Cardiac septum (tissue), 1 donor: Measurements from ENCODE around the gene APOBEC3C. TPM values are rescaled to one million over a fixed set of nuclear protein-coding genes. Genes with fewer than 3 reads are reported as not detected.
"Not testable (repeated sequence)": the region's sequence is repeated elsewhere in the genome, so short reads cannot be mapped to it uniquely, and the experiment has no call there.

Experiments used
- DNase-seq: peaks from one replicate; pipeline ENCODE4 v3.0.0-alpha.2; 2020; ENCODE audit warnings: low spot score
- intact Hi-C: fragments of 100-400 bp; cut with DNase I; formaldehyde crosslinking; loops from one replicate; pipeline ENCODE4 v1.14.0; 2022
- total RNA-seq: library from RNA; stranded (reverse); fragmentation: NEBNext Ultra II Directional; extraction: Animal tissue kit (Norgen Biotek cat#: 25700); gene quantifications from one replicate; pipeline ENCODE4 v1.2.1, GENCODE V29; 2021
- donor health status: DM: no; HTN: no; CAD: no.

APOBEC3C gene
- total RNA-seq, 1 donor from 2014 or later: 22.1 TPM

DNA sequence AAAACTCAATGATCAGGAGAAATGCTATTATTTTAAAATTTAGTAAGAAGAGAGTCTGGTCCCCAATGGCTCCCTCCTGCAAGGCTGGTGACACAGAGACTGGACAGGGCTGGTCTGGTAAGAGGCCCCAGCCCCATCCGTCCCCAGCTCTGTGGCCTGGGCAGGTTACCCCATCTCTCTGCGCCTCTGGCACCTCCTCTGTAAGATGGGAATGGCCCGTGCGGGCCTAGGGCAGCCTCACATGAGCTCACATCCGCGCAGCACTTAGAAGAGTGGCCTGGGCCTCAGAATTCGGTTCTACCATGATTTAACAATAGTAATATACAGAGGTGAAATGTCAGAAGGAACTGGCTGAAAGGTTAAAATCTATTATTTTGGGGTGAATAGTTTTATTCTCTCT is 27.9 kb downstream of the APOBEC3C start:
- intact Hi-C loops: no loop called here
- DNase-seq: no peak

GRCh38 chr22:39043063-39043462 is 29.0 kb downstream of the APOBEC3C start:
- DNase-seq, intact Hi-C loops: not testable (repeated sequence)

- DNase-seq, intact Hi-C loops: not testable (repeated sequence)
Observed at GRCh38 chr22:39045136-39045535, 31.1 kb downstream of the APOBEC3C start.

DNA sequence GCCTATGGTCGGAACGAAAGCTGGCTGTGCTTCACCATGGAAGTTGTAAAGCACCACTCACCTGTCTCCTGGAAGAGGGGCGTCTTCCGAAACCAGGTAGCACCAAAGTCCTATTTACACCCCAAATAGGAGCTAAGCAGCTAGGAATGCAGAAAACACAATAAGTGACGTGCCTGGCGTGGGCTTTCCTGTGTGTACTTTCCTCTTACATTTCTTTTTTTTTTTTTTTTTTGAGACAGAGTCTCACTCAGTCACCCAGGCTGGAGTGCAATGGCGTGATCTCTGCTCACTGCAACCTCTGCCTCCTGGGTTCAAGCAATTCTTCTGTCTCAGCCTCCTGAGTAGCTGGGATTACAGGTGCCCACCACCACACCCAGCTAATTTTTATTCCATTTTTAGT is 35.4 kb downstream of the APOBEC3C start:
- DNase-seq, intact Hi-C loops: not testable (repeated sequence)

- intact Hi-C loops, DNase-seq: not testable (repeated sequence)
Observed at GRCh38 chr22:39051844-39052495, 37.9 kb downstream of the APOBEC3C start.

DNA sequence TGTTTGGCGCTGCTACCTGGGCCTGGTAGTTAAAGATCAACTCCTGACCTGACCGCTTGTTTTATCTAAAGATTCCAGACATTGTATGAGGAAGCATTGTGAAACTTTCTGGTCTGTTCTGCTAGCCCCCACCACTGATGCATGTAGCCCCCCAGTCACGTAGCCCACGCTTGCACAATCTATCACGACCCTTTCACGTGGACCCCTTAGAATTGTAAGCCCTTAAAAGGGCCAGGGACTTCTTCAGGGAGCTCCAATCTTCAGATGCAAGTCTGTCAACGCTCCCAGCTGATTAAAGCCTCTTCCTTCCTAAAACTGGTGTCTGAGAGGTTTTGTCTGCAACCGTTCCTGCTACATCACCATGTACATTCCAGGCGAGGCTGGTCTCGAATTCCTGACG is 41.6 kb downstream of the APOBEC3C start:
- intact Hi-C loops: no loop called here
- DNase-seq: no peak

GRCh38 chr22:39061290-39061689 is 47.2 kb downstream of the APOBEC3C start:
- DNase-seq, intact Hi-C loops: not testable (repeated sequence)

DNA sequence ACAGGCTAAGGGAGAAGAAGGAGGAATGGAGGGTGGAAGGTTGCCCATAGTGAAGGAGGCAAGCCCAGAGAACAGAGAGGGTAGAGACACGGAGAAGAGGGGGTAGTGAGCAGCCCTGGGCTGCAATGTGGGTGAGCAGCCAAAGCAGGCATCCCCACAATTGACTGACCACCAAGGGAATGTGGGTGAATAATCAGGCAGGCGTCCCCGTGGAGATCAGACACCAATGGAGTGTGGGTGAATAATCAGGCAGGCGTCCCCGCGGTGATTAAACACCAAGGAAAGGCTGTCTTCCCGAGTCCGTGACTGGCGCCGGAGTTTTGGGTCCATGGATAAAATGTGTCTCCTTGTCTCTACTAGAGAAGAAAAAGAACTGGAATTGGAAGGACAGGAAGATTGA is 47.9 kb downstream of the APOBEC3C start:
- DNase-seq, intact Hi-C loops: not testable (repeated sequence)

GRCh38 chr22:39063904-39064303 is 49.8 kb downstream of the APOBEC3C start:
- DNase-seq, intact Hi-C loops: not testable (repeated sequence)

DNA sequence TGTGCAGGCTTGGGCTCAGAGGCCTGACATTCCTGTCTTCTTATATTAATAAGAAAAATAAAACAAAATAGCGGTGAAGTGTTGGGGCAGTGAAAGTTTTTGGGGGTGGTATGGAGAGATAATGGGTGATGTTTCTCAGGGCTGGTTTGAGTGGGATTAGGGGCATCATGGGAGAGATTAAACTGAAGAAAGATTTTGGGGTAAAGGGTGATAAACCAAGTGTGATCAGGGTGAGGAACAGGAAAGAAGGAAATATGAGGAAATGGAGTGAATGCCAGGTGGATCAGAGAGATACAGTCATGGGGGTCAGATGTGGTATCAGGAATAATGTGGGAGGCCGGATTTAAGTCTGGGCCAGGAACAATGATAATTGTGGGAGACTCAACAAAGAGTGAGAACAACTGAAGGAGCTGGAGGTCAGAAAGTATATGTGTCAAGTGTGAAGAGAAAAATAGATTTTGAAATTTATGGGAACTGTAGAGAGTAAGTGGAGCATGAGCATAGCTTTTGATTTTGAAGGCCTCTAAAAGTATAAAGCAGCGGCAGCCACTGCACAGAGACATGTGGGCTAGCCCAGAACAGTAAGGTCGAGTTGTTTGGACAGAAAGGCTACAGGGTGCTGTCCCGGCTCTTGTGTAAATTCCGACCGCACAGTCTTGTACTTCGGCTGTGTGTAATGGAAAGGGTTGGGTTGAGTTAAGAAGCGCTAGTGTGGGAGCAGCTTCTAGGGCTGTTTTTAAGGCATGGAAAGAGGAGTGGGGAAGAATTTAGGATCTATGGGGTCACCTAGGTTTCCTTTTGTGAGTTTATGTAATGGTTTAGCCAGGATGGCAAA is 52.6 kb downstream of the APOBEC3C start:
- DNase-seq, intact Hi-C loops: not testable (repeated sequence)

DNA sequence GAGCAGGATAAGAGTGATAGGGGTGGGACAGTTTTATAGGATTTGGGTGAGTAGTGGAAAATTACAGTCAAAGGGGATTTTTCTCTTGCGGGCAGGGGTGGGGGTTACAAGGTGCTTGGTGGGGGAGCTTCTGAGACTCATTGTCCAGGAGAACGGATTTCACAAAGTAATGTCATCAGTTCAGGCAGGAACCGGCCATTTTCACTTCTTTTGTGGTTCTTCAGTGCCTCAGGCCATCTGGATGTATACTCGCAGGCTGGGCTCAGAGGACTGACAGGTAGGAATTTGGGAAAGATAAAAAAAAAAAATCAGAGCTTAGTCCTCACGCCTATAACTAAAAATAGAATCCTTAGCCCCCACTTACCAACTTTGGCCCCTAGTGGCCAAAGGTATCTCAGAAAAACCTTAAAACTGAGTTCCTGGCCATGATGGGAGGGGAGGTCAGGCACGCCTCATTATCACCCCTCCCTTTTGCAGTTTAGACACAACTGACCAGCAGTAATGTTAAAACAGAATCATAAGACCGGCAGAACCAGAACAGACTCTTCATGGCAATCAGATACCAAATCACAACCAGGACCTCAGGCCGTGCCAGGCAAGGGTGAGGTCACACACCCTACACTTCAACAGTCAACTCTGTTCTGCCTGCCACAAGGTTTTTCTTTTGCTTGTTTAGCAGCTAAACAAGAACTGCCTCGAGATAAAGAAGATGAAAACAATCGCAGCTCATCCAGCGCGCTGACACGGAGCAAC is 54.2 kb downstream of the APOBEC3C start:
- no peak for DNase-seq
- intact Hi-C loops: no loop called here

Other genes with a start within 250 kb of the APOBEC3C start
- gene DNAL4, start 220.1 kb upstream of the APOBEC3C start, total RNA-seq: 8.1 TPM
- 23.5 TPM for gene NPTXR, start 170.2 kb upstream of the APOBEC3C start, total RNA-seq
- 60.3 TPM for gene CBX6, start 142.0 kb upstream of the APOBEC3C start, total RNA-seq
- 1.7 TPM for gene APOBEC3A, start 56.6 kb upstream of the APOBEC3C start, total RNA-seq
- gene APOBEC3B, start 31.9 kb upstream of the APOBEC3C start, total RNA-seq: 0.54 TPM
- 1.3 TPM for gene APOBEC3D, start 6.9 kb downstream of the APOBEC3C start, total RNA-seq
- 5.7 TPM for gene APOBEC3F, start 26.6 kb downstream of the APOBEC3C start, total RNA-seq
- 2.2 TPM for gene APOBEC3G, start 63.0 kb downstream of the APOBEC3C start, total RNA-seq
- gene APOBEC3H, start 83.0 kb downstream of the APOBEC3C start, total RNA-seq: not detected
- 89.6 TPM for gene CBX7, start 138.4 kb downstream of the APOBEC3C start, total RNA-seq
- 21.2 TPM for gene PDGFB, start 230.7 kb downstream of the APOBEC3C start, total RNA-seq